H7 (cell line): ENCODE results near the gene ZNF385C. TPM values are rescaled to one million over a fixed set of nuclear protein-coding genes. Genes with fewer than 3 reads are reported as not detected.

Experiments used
- DNase-seq: peaks from one replicate; pipeline ENCODE4 v3.0.0; 2012
- H3K27me3 ChIP-seq: 2 replicates; pipeline ENCODE4 v1.6.0; 2011; ENCODE audit warnings: mild to moderate bottlenecking, low read length; ENCODE audit not compliant: control insufficient read depth, insufficient read depth
- H3K36me3 ChIP-seq: replicated peaks from 2 replicates; pipeline ENCODE4 v1.5.1; 2011; ENCODE audit warnings: low read length; ENCODE audit not compliant: control insufficient read depth, insufficient read depth
- H3K4me3 ChIP-seq: 2 replicates; pipeline ENCODE4 v1.5.1; 2011; ENCODE audit warnings: low read depth, mild to moderate bottlenecking, control low read depth, low read length, moderate library complexity; ENCODE audit not compliant: insufficient read depth
- total RNA-seq: library from RNA; depleted of rRNA; stranded (reverse); fragments of >200 nt; shearing (Covaris generic); gene quantifications from 2 replicates; pipeline ENCODE4 v1.2.3, GENCODE V29; 2014

The ZNF385C gene
- total RNA-seq, 1 experiment from 2014 or later = 2.7 TPM

- H3K27me3 ChIP-seq = no peaks in the 10 kb centered on the region
- no peak for DNase-seq
- H3K4me3 ChIP-seq = no peak overlapping the region
- peaks cover 32% of the 10 kb centered on the region for H3K36me3 ChIP-seq
Measured at GRCh38 chr17:42002175-42002791, 96.0 kb downstream of the ZNF385C start.

- no peaks in the 10 kb centered on the region for H3K27me3 ChIP-seq
- no peak for DNase-seq
- H3K36me3 ChIP-seq = peaks cover 37% of the 10 kb centered on the region
- no peak overlapping the region for H3K4me3 ChIP-seq
Measured at GRCh38 chr17:42001729-42002128, 96.5 kb downstream of the ZNF385C start.

- Histone ChIP-seq H3K27me3 (no peaks in the 10 kb centered on the region), H3K36me3 (peaks cover 46% of the 10 kb centered on the region), H3K4me3 (no peak overlapping the region)
- DNase-seq = no peak
Measured at GRCh38 chr17:42000413-42001133, 97.7 kb downstream of the ZNF385C start.

- Histone ChIP-seq H3K4me3 (no peak overlapping the region), H3K27me3 (no peaks in the 10 kb centered on the region), H3K36me3 (peaks cover 55% of the 10 kb centered on the region)
- DNase-seq = no peak
Measured at GRCh38 chr17:41998497-41998896, 99.8 kb downstream of the ZNF385C start.

- peaks cover 54% of the 10 kb centered on the region for H3K36me3 ChIP-seq
- no peak for DNase-seq
- no peaks in the 10 kb centered on the region for H3K27me3 ChIP-seq
- H3K4me3 ChIP-seq = no peak overlapping the region
Measured at GRCh38 chr17:41996855-41997164, 101.5 kb downstream of the ZNF385C start.

GRCh38 chr17:41992576-41992975 lies 105.7 kb downstream of the ZNF385C start:
- H3K36me3 ChIP-seq = peaks cover 66% of the 10 kb centered on the region

GRCh38 chr17:41989702-41990419 lies 108.4 kb downstream of the ZNF385C start:
- no peak overlapping the region for H3K4me3 ChIP-seq
- no peaks in the 10 kb centered on the region for H3K27me3 ChIP-seq
- peaks cover 62% of the 10 kb centered on the region for H3K36me3 ChIP-seq

More at GRCh38 chr17:41992576-41992975, 105.7 kb downstream of the ZNF385C start:
- Histone ChIP-seq H3K4me3 (no peak overlapping the region), H3K27me3 (no peaks in the 10 kb centered on the region)
- DNase-seq = no peak

GRCh38 chr17:41988418-41988817 lies 109.9 kb downstream of the ZNF385C start:
- DNase-seq = no peak
- Histone ChIP-seq H3K4me3 (no peak overlapping the region), H3K36me3 (peaks cover 68% of the 10 kb centered on the region)

More at GRCh38 chr17:41989702-41990419, 108.4 kb downstream of the ZNF385C start:
- no peak for DNase-seq

GRCh38 chr17:41987642-41988041 lies 110.6 kb downstream of the ZNF385C start:
- Histone ChIP-seq H3K4me3 (no peak overlapping the region), H3K27me3 (no peaks in the 10 kb centered on the region), H3K36me3 (peaks cover 67% of the 10 kb centered on the region)
- no peak for DNase-seq

More at GRCh38 chr17:41988418-41988817, 109.9 kb downstream of the ZNF385C start:
- H3K27me3 ChIP-seq = no peaks in the 10 kb centered on the region

GRCh38 chr17:41986634-41987033 lies 111.6 kb downstream of the ZNF385C start:
- peaks cover 67% of the 10 kb centered on the region for H3K36me3 ChIP-seq
- no peaks in the 10 kb centered on the region for H3K27me3 ChIP-seq
- H3K4me3 ChIP-seq = no peak overlapping the region
- DNase-seq = no peak

- Histone ChIP-seq H3K4me3 (no peak overlapping the region), H3K36me3 (peaks cover 68% of the 10 kb centered on the region), H3K27me3 (no peaks in the 10 kb centered on the region)
- no peak for DNase-seq
Measured at GRCh38 chr17:41985919-41986318, 112.4 kb downstream of the ZNF385C start.

- Histone ChIP-seq H3K36me3 (peaks cover 62% of the 10 kb centered on the region), H3K4me3 (no peak overlapping the region), H3K27me3 (no peaks in the 10 kb centered on the region)
- no peak for DNase-seq
Measured at GRCh38 chr17:41984454-41984853, 113.8 kb downstream of the ZNF385C start.

- H3K36me3 ChIP-seq = peaks cover 46% of the 10 kb centered on the region
- no peak for DNase-seq
Measured at GRCh38 chr17:41982026-41982760, 116.1 kb downstream of the ZNF385C start.

GRCh38 chr17:41977991-41978390 lies 120.3 kb downstream of the ZNF385C start:
- DNase-seq = no peak
- Histone ChIP-seq H3K27me3 (no peaks in the 10 kb centered on the region), H3K36me3 (peaks cover 49% of the 10 kb centered on the region), H3K4me3 (no peak overlapping the region)

More at GRCh38 chr17:41982026-41982760, 116.1 kb downstream of the ZNF385C start:
- H3K27me3 ChIP-seq = no peaks in the 10 kb centered on the region
- no peak overlapping the region for H3K4me3 ChIP-seq
